Measurements from ENCODE around the gene AKAP12. TPM values are rescaled to one million over a fixed set of nuclear protein-coding genes. Genes with fewer than 3 reads are reported as not detected.
"Not testable (repeated sequence)": the region's sequence is repeated elsewhere in the genome, so short reads cannot be mapped to it uniquely, and the experiment has no call there.

AKAP12 gene
- total and polyA plus RNA-seq, 7 donors, result 2.5 to 13.1 (median 7.5) TPM

DNA sequence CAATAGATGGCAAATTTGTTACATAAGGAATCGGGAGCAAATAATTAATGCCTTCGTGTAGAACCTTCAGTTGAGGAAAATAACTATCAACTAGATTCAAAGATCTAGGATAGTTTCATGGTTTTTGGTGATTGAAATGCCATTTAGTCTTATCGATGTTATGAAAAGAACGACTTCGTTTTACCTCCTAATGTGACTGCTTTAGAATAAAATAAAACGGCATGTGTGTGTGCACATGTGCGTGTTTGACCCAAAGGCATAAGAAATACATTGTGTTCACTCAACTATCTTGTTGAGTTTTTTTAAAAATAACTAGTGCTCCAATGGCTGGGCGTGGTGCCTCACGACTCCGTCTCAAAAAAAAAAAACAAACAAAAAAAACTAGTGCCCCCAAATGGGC is 114.0 kb downstream of the AKAP12 start:
- WGBS, 3 donors, result 93 to 94% (median 94%) methylated on average over 10 of the region's 10 CpGs
- Histone ChIP-seq H3K27ac (no peak overlapping the region), H3K4me1 (no peaks in the 10 kb centered on the region), H3K36me3 (ENCODE audit: insufficient read depth in 1 of 2, low read depth in 1 of 2) (peaks cover 0 to 17% of the 10 kb centered on the region in 2 donors), H3K4me3 (no peak overlapping the region), H3K27me3 (ENCODE audit: insufficient read depth in 3 of 3, low read length in 2 of 3) (no peaks in the 10 kb centered on the region), H3K9me3 (no peaks in the 10 kb centered on the region)
- TF ChIP-seq, protein P1, sequence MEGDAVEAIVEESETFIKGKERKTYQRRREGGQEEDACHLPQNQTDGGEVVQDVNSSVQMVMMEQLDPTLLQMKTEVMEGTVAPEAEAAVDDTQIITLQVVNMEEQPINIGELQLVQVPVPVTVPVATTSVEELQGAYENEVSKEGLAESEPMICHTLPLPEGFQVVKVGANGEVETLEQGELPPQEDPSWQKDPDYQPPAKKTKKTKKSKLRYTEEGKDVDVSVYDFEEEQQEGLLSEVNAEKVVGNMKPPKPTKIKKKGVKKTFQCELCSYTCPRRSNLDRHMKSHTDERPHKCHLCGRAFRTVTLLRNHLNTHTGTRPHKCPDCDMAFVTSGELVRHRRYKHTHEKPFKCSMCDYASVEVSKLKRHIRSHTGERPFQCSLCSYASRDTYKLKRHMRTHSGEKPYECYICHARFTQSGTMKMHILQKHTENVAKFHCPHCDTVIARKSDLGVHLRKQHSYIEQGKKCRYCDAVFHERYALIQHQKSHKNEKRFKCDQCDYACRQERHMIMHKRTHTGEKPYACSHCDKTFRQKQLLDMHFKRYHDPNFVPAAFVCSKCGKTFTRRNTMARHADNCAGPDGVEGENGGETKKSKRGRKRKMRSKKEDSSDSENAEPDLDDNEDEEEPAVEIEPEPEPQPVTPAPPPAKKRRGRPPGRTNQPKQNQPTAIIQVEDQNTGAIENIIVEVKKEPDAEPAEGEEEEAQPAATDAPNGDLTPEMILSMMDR (IDR thresholded peaks at IDR 0.05), result no peak
- no peak for ATAC-seq
- DNase-seq, result no peak
- intact Hi-C loops (cut with DNase I), result no loop called here

- intact Hi-C loops (cut with DNase I); DNase-seq; H3K27ac ChIP-seq; H3K4me1 ChIP-seq; H3K9me3 ChIP-seq; H3K4me3 ChIP-seq; ATAC-seq; H3K27me3 ChIP-seq (ENCODE audit: insufficient read depth in 3 of 3, low read length in 2 of 3): not testable (repeated sequence)
- 85 to 90% (median 89%) methylated on average over 6 of the region's 6 CpGs for WGBS, 3 donors
- peaks cover 0 to 29% of the 10 kb centered on the region in 2 donors for H3K36me3 ChIP-seq (ENCODE audit: insufficient read depth in 1 of 2, low read depth in 1 of 2)
Observed at GRCh38 chr6:151356983-151357382, 117.2 kb downstream of the AKAP12 start.

DNA sequence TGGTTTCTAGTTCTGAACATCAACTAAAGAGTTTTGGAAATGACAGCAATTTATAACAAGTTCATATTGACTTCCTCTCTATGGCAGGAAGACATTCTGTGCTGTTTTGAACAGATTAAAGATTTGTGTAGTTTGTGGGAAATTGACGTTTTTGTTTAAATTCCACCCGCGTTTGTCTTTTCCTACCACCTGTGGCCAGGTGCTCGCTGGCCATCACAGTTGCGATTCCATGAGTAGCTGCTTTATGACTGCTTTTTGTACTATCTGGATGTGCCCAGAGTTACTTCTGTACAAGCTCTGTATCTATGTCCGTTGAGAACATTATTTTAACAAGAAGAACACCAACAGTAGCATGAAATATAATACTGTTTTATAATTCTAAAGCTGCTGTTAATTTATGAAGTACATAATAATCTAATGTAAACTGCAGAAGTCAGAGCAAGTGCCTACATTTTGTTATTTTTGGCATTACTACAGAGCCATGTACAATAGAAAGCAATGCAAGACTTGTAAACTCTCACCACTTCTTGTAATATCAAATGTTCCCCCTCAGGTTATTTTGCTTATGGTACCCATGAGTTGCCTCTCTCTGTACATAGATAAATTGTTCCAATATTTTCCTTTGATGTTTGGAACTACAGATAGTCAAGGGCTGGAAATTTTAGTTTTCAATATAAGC is 118.1 kb downstream of the AKAP12 start:
- no peaks in the 10 kb centered on the region for H3K9me3 ChIP-seq
- no peak overlapping the region for H3K27ac ChIP-seq
- ATAC-seq, result no peak
- intact Hi-C loops (cut with DNase I), result no loop called here
- TF ChIP-seq, protein P1 (IDR thresholded peaks at IDR 0.05), result no peak
- H3K4me3 ChIP-seq, result no peak overlapping the region
- H3K4me1 ChIP-seq, result no peaks in the 10 kb centered on the region
- DNase-seq, result no peak
- H3K36me3 ChIP-seq (ENCODE audit: insufficient read depth in 1 of 2, low read depth in 1 of 2), result peaks cover 0 to 38% of the 10 kb centered on the region in 2 donors
- no peaks in the 10 kb centered on the region for H3K27me3 ChIP-seq (ENCODE audit: insufficient read depth in 3 of 3, low read length in 2 of 3)
- 83 to 87% (median 85%) methylated on average over 6 of the region's 6 CpGs for WGBS, 3 donors

GRCh38 chr6:151358475-151358874 is 118.7 kb downstream of the AKAP12 start:
- no peak overlapping the region for H3K4me3 ChIP-seq
- H3K36me3 ChIP-seq (ENCODE audit: insufficient read depth in 1 of 2, low read depth in 1 of 2), result peaks cover 0 to 43% of the 10 kb centered on the region in 2 donors
- no peaks in the 10 kb centered on the region for H3K4me1 ChIP-seq
- TF ChIP-seq, protein P1 (IDR thresholded peaks at IDR 0.05), result no peak
- H3K27ac ChIP-seq, result no peak overlapping the region
- 92 to 96% (median 94%) methylated on average over 3 of the region's 3 CpGs for WGBS, 3 donors
- H3K9me3 ChIP-seq, result no peaks in the 10 kb centered on the region
- intact Hi-C loops (cut with DNase I), result no loop called here
- DNase-seq, result no peak
- H3K27me3 ChIP-seq (ENCODE audit: insufficient read depth in 3 of 3, low read length in 2 of 3), result no peaks in the 10 kb centered on the region
- no peak for ATAC-seq

DNA sequence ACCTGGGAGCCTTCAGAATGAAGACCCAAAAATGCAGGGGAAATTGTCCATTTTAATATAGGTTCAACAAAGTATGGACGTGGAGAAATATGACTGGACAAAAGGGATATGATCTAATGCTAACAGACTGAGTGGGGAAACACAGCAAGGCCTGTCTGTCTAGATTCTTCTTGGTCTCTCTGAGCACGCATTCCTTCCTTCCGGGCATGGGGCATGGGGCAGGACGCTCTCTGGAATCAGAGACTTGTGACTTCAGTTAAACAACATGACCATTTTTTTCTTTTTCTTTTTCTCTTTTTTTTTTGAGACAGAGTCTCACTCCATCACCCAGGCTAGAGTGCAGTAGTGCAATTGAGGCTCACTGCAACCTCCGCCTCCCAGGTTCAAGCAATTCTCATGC is 119.7 kb downstream of the AKAP12 start:
- Histone ChIP-seq H3K27ac (no peak overlapping the region), H3K27me3 (ENCODE audit: insufficient read depth in 3 of 3, low read length in 2 of 3) (no peaks in the 10 kb centered on the region), H3K4me3 (no peak overlapping the region), H3K9me3 (no peaks in the 10 kb centered on the region), H3K4me1 (no peaks in the 10 kb centered on the region), H3K36me3 (ENCODE audit: insufficient read depth in 1 of 2, low read depth in 1 of 2) (peaks cover 0 to 54% of the 10 kb centered on the region in 2 donors)
- ATAC-seq (no peak), DNase-seq (no peak)
- 94 to 95% (median 94%) methylated on average over 5 of the region's 5 CpGs for WGBS, 3 donors
- TF ChIP-seq, protein P1 (IDR thresholded peaks at IDR 0.05), result no peak
- intact Hi-C loops (cut with DNase I), result no loop called here
